Measurements from ENCODE around the gene KCNJ11. TPM values are rescaled to one million over a fixed set of nuclear protein-coding genes. Genes with fewer than 3 reads are reported as not detected.

The KCNJ11 gene
- total and polyA plus RNA-seq, 2 of the 4 experiments (the other 2 are of a cell fraction), result not detected

- Histone ChIP-seq H3K4me2 (ENCODE audit: low read depth, low read length) (no peak overlapping the region), H3K9ac (ENCODE audit: low read depth, low read length) (no peak overlapping the region), H3K4me3 (ENCODE audit: insufficient read depth, low read depth, low read length) (no peak overlapping the region), H4K8ac (ENCODE audit: low read depth in 2 of 2, low read length in 2 of 2) (no peak overlapping the region), H3K36me3 (ENCODE audit: control insufficient read depth, insufficient read depth, low read length) (no peaks in the 10 kb centered on the region), H2AFZ (replicated peaks; ENCODE audit: low read length, poor library complexity) (no peak overlapping the region), H3K9me1 (ENCODE audit: insufficient read depth, low read length) (no peaks in the 10 kb centered on the region), H2AK9ac (replicated peaks; ENCODE audit: low read depth, low read length, poor library complexity) (no peak overlapping the region), H2BK120ac (ENCODE audit: low read depth, low read length) (no peak overlapping the region), H3K27ac (ENCODE audit: insufficient read depth, low read length) (no peak overlapping the region), H3K4ac (ENCODE audit: low read depth, low read length) (no peak overlapping the region), H3K18ac (ENCODE audit: low read depth, low read length) (no peak overlapping the region), H3K79me1 (ENCODE audit: low read depth in 1 of 2, low read length in 2 of 2) (no peaks in the 10 kb centered on the region), H3K27me3 (ENCODE audit: control insufficient read depth, insufficient read depth, low read length) (peaks cover 8% of the 10 kb centered on the region), H2BK15ac (ENCODE audit: low read depth, low read length) (no peak overlapping the region), H4K91ac (ENCODE audit: insufficient read depth, low read depth, low read length) (no peak overlapping the region), H3K14ac (replicated peaks; ENCODE audit: low read depth, low read length) (no peak overlapping the region), H4K5ac (ENCODE audit: low read depth, low read length) (no peak overlapping the region), H2BK5ac (ENCODE audit: low read depth, low read length, poor library complexity, severe bottlenecking) (no peak overlapping the region), H2AK5ac (ENCODE audit: low read depth, low read length) (no peak overlapping the region), H4K20me1 (ENCODE audit: insufficient read depth, low read length) (no peaks in the 10 kb centered on the region), H3K4me1 (ENCODE audit: control insufficient read depth, insufficient read depth, low read length) (no peaks in the 10 kb centered on the region), H3K23ac (ENCODE audit: low read depth, low read length) (no peak overlapping the region), H2BK20ac (ENCODE audit: low read depth, low read length) (no peak overlapping the region), H3K9me3 (ENCODE audit: control insufficient read depth, insufficient read depth, low read length) (0 out of 2 replicates have a peak, but pooled peaks cover 3% of the 10 kb centered on the region), H3K56ac (ENCODE audit: extremely low read depth, insufficient read depth, low read length) (no peak overlapping the region)
- ChIA-PET CTCF (no interaction called here), POLR2A (ENCODE audit: unreplicated experiment) (no interaction called here)
- 58% methylated on average over 7 of the region's 11 CpGs; no CpG with 5 or more reads in 1 of the 2 experiments for WGBS, 2 experiments (ENCODE audit: extremely low coverage in 2 of 2, insufficient read length in 1 of 2)
- no TSS peak for BruUV-seq (replicated peaks)
- intact Hi-C loops (cut with micrococcal nuclease) (loop anchor here (1.0 kb wide), 1 partner anchor 41 kb away; no protein-coding TSS in a partner anchor), in situ Hi-C loops (cut with MboI; ENCODE audit: low sequenced_read_pairs) (no loop called here), dilution Hi-C loops (cut with HindIII; ENCODE audit: low sequenced_read_pairs, unreplicated experiment) (no loop called here)
- no peak for TF ChIP-seq RCOR1 (IDR thresholded peaks at IDR 0.05; ENCODE audit: insufficient replicate concordance, low read length)
- TF ChIP-seq ELK1 (IDR thresholded peaks at IDR 0.05; ENCODE audit: borderline replicate concordance, low read depth, low read length), result no peak
- TF ChIP-seq CHD1 (IDR thresholded peaks at IDR 0.05; ENCODE audit: low read depth, low read length), result no peak
- no peak for TF ChIP-seq POLR2A (IDR thresholded peaks at IDR 0.05; ENCODE audit: low read depth, low read length)
- TF ChIP-seq MAFK (IDR thresholded peaks at IDR 0.05; ENCODE audit: low read depth, low read length), result no peak
- TF ChIP-seq RAD21 (IDR thresholded peaks at IDR 0.05; ENCODE audit: low read length), result no peak
- no peak for TF ChIP-seq MAZ (IDR thresholded peaks at IDR 0.05; ENCODE audit: borderline replicate concordance, low read depth, low read length)
- TF ChIP-seq USF2 (IDR thresholded peaks at IDR 0.05; ENCODE audit: low read depth, low read length), result no peak
- no peak for TF ChIP-seq RFX5 (IDR thresholded peaks at IDR 0.05; ENCODE audit: low read depth, low read length)
- no peak for TF ChIP-seq MXI1 (IDR thresholded peaks at IDR 0.05; ENCODE audit: borderline replicate concordance, low read depth, low read length)
- TF ChIP-seq CTCF (conservative IDR thresholded peaks at IDR 0.05; ENCODE audit: low read depth, low read length), result no peak
- no peak for TF ChIP-seq NFE2L2 (IDR thresholded peaks at IDR 0.05; ENCODE audit: low read depth, low read length)
- no peak for TF ChIP-seq CEBPB (IDR thresholded peaks at IDR 0.05; ENCODE audit: low read depth, low read length)
- no peak for TF ChIP-seq SMC3 (IDR thresholded peaks at IDR 0.05; ENCODE audit: low read depth, low read length)
- TF ChIP-seq FOS (IDR thresholded peaks at IDR 0.05; ENCODE audit: low read depth, low read length), result no peak
- DNase-seq (no peak), ATAC-seq (ENCODE audit: low read depth) (no peak)
These were observed 22.3 kb upstream of the KCNJ11 start for GRCh38 chr11:17410606-17411379.
